Tibial artery (tissue), 4 donors: Measurements from ENCODE around the gene NPAS3.

Experiments
- DNase-seq, 2 donors: peaks; one replicate each; pipeline ENCODE4 v3.0.0-alpha.2; 2019
- H3K27ac ChIP-seq, 2 donors: fragments of 200-600 bp; sonication (generic) in 1 of 2; 1 replicate in 1 of 2; 2 replicates in 1 of 2; pipeline ENCODE4 v1.5.1; 2018 to 2019; ENCODE audit warnings: mild to moderate bottlenecking in 1 of 2
- H3K27me3 ChIP-seq, 2 donors: fragments of 200-600 bp; sonication (generic) in 1 of 2; one replicate each; pipeline versions ENCODE4 v1.5.1 to v1.6.0; 2016 to 2019
- H3K36me3 ChIP-seq, 3 donors: fragments of 200-600 bp; sonication (generic) in 2 of 3; one replicate each; pipeline ENCODE4 v1.5.1; 2016 to 2019; ENCODE audit warnings: mild to moderate bottlenecking in 2 of 3
- H3K4me1 ChIP-seq, 4 donors: fragments of 200-600 bp; sonication (generic) in 2 of 4; 1 replicate in 3 of 4; 2 replicates in 1 of 4; pipeline ENCODE4 v1.5.1; 2016 to 2019
- H3K4me3 ChIP-seq, 2 donors: fragments of 200-600 bp; sonication (generic) in 1 of 2; 1 replicate in 1 of 2; 2 replicates in 1 of 2; pipeline ENCODE4 v1.5.1; 2018 to 2019; ENCODE audit warnings: mild to moderate bottlenecking in 2 of 2
- H3K9me3 ChIP-seq, 3 donors: fragments of 200-600 bp; sonication (generic) in 1 of 3; one replicate each; pipeline ENCODE4 v1.5.1; 2016 to 2019
- CTCF ChIP-seq, 2 experiments: fragments of 200-600 bp in 1 of 2; fragments of 450-650 bp in 1 of 2; IDR thresholded peaks; one replicate each; pipeline ENCODE4 v1.5.1; 2017 to 2019; ENCODE audit warnings: antibody characterized with exemption in 2 of 2, mild to moderate bottlenecking in 1 of 2, moderate library complexity in 1 of 2
- intact Hi-C: fragments of 100-400 bp; cut with DNase I; formaldehyde crosslinking; loops from one replicate; pipeline ENCODE4 v1.15.0; 2023; ENCODE audit warnings: low total_unique reads

The NPAS3 gene

GRCh38 chr14:33254861-33255395 is 316.2 kb downstream of the NPAS3 start:
- Histone ChIP-seq H3K36me3 (no peaks in the 10 kb centered on the region), H3K27ac (no peak overlapping the region), H3K4me1 (peaks cover 0 to 6% (median 0%) of the 10 kb centered on the region in 4 donors), H3K9me3 (no peaks in the 10 kb centered on the region), H3K27me3 (no peaks in the 10 kb centered on the region), H3K4me3 (no peak overlapping the region)
- DNase-seq = no peak
- intact Hi-C loops = no loop called here
- no peak for TF ChIP-seq CTCF (IDR thresholded peaks at IDR 0.05)

GRCh38 chr14:33257796-33258195 is 319.1 kb downstream of the NPAS3 start:
- Histone ChIP-seq H3K27me3 (no peaks in the 10 kb centered on the region), H3K9me3 (no peaks in the 10 kb centered on the region), H3K4me3 (no peak overlapping the region), H3K36me3 (no peaks in the 10 kb centered on the region), H3K27ac (no peak overlapping the region), H3K4me1 (peaks cover 0 to 6% (median 0%) of the 10 kb centered on the region in 4 donors)
- DNase-seq = no peak
- no peak for TF ChIP-seq CTCF (IDR thresholded peaks at IDR 0.05)
- intact Hi-C loops = no loop called here

GRCh38 chr14:33259764-33260163 is 321.1 kb downstream of the NPAS3 start:
- Histone ChIP-seq H3K4me3 (no peak overlapping the region), H3K4me1 (peaks cover 0 to 6% (median 0%) of the 10 kb centered on the region in 4 donors), H3K36me3 (no peaks in the 10 kb centered on the region), H3K27ac (no peak overlapping the region), H3K27me3 (no peaks in the 10 kb centered on the region), H3K9me3 (peaks cover 0 to 3% (median 0%) of the 10 kb centered on the region in 3 donors)
- TF ChIP-seq CTCF (IDR thresholded peaks at IDR 0.05) = no peak
- intact Hi-C loops = no loop called here
- no peak for DNase-seq

- intact Hi-C loops = no loop called here
- Histone ChIP-seq H3K27me3 (no peaks in the 10 kb centered on the region), H3K36me3 (no peaks in the 10 kb centered on the region), H3K4me3 (no peak overlapping the region), H3K4me1 (no peaks in the 10 kb centered on the region), H3K9me3 (no peaks in the 10 kb centered on the region), H3K27ac (no peak overlapping the region)
- no peak for DNase-seq
- no peak for TF ChIP-seq CTCF (IDR thresholded peaks at IDR 0.05)
These were observed 332.5 kb downstream of the NPAS3 start for GRCh38 chr14:33271216-33271615.

GRCh38 chr14:33271891-33272290 is 333.2 kb downstream of the NPAS3 start:
- no peak for DNase-seq

More at GRCh38 chr14:33271891-33272290, 333.2 kb downstream of the NPAS3 start:
- H3K4me3 ChIP-seq = no peak overlapping the region
- TF ChIP-seq CTCF (IDR thresholded peaks at IDR 0.05) = no peak
- no peak overlapping the region for H3K27ac ChIP-seq
- intact Hi-C loops = no loop called here
- H3K27me3 ChIP-seq = no peaks in the 10 kb centered on the region
- no peaks in the 10 kb centered on the region for H3K4me1 ChIP-seq
- no peaks in the 10 kb centered on the region for H3K9me3 ChIP-seq
- H3K36me3 ChIP-seq = no peaks in the 10 kb centered on the region
